NAMALWA (cell line): ENCODE results near the gene EIF2B1.
"Not testable (repeated sequence)": the region's sequence is repeated elsewhere in the genome, so short reads cannot be mapped to it uniquely, and the experiment has no call there.

Experiments used
- DNase-seq: peaks from one replicate; pipeline ENCODE4 v3.0.0-alpha.2; 2015; ENCODE audit warnings: low spot score

The EIF2B1 gene

GRCh38 chr12:123617580-123617979 is 15.9 kb downstream of the EIF2B1 start:
- DNase-seq: no peak

DNA sequence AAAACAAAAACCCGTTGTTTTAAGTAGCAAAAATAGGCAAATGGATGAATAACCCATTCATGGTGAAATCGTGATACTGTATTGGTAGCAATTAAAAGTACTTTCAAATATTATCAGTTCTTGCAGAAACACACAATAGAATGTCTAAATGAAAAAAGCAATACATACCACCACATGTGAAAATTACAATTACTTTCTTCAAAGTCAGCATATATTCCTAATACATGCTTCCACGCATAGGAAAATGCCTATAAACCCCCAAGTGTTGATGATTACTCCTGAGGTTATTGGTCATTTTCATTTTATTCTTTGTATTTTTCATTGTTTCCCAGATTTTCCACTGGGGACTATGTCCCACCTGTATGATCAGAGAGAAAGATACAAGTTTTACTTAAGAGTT is 16.3 kb downstream of the EIF2B1 start:
- no peak for DNase-seq

DNA sequence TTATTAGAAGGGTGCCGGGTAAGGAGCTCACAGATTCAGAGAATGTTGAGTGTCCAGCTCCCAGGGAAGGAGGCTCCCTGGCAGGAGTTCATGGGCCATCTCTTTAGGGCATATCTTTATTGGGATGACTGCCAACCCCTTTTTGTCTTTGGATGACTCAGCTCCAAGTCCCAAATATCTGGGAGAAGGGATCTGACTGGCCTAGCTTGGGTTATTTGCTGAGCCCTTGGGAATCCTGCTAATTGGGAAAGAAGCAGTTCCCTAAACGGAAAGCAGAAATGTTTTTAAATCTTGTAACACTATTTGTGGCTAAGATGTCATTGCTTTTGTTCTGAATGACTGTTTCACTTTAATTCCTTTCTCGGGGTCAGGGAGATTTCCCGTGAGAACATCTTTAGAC is 19.0 kb downstream of the EIF2B1 start:
- no peak for DNase-seq

- DNase-seq: no peak
Measured at GRCh38 chr12:123614110-123614509, 19.4 kb downstream of the EIF2B1 start.

- no peak for DNase-seq
Measured at GRCh38 chr12:123608182-123608581, 25.3 kb downstream of the EIF2B1 start.

DNA sequence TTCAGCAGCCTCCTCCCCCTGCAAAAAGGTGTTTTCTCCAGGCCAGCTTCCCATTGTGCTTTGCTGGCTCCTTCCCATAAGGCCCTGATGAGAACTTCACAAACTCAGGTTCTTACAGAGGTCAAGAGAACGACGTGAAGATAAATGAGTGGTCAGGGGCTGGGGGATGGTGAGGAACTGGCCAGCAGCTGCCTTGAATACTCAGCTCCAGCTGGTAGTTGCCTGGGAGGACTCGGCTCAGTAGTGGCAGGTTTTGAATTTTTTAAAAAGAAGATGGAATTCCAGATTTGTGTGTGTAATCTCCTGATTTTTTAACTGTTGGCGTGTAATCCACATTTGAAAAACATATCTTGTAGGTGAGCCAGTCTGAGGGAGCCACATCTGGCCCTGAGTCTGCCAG is 25.7 kb downstream of the EIF2B1 start:
- DNase-seq: no peak

DNA sequence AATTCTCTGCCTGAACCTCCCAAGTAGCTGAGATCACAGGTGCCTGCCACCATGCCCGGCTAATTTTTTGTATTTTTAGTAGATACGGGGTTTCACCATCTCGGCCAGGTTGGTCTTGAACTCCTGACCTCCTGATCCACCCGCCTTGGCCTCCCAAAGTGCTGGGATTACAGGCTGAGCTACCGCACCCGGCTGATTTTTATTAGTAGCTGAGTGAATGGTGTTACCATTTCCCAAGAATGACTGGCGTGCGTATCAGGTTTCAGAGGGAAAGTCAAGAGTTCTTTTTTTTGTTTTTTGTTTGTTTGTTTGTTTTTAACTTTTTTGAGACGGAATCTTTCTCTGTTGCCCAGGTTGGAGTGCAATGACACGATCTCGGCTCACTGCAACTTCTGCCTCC is 30.0 kb downstream of the EIF2B1 start:
- not testable (repeated sequence) for DNase-seq

GRCh38 chr12:123602651-123603195 is 30.8 kb downstream of the EIF2B1 start:
- peak; percentile 44 for DNase-seq

- peak; percentile 92 for DNase-seq
Measured at GRCh38 chr12:123601602-123602489, 31.6 kb downstream of the EIF2B1 start, which contains the start of gene DDX55. Gene DDX55, plus strand, starts transcription at chr12:123602099. Its CDS starts 50 bp downstream, at chr12:123602149.

DNA sequence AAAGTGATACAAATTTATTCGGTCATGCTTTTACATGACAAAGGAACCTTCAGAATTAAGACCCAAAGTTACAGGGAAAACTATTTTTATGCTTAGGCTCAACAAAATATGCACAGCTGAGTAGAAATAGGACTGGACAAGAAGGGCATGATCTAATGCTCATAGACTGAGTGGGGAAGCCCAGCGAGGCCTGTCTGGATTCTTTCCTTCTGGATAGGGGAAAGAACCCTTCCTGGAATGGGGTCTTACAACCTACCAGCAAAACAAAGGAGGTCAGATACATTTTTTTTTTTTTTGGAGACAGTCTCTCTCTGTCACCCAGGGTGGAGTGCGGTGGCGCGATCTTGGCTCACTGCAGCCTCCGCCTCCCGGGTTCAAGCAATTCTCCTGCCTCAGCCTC is 33.8 kb downstream of the EIF2B1 start:
- DNase-seq: no peak

- DNase-seq: no peak
Measured at GRCh38 chr12:123599310-123599709, 34.2 kb downstream of the EIF2B1 start.

- DNase-seq: no peak
Measured at GRCh38 chr12:123598522-123598921, 35.0 kb downstream of the EIF2B1 start.

DNA sequence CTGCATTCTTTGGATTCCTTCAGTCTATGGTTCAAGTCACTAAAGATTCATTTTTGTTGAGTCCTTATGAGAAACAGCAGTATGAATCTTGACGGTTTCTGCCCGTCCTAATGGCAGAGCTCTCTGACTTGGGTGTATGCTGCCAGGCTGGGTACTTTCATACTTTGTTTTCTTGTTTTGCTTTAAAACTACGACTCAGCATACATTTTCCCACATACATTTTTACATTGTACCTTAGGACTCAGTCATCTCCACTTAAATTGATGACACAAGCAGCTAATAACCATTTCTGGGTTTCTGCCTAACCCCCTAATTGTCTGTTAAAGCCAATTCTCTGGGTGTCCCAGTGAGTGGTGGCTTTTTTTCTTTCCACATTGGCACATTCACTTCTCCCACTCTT is 36.4 kb downstream of the EIF2B1 start:
- DNase-seq: no peak

DNA sequence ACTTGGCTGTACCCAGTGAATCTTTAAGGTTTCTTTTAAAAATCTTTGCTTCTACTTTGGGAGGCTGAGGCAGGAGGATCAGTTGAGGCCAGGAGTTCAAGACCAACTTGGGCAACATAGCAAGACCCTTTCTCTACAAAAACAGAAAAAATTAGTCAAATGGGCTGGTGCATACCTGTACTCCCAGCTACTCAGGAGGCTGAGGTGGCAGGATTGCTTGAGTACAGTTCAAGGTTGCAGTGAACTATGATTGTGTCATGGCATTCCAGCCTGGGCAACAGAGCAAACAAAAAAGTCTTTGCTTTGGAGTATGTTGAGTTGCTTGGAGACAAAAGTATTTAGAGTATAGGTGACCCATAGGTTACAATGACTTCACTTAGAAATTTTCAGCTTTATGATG is 37.8 kb downstream of the EIF2B1 start:
- no peak for DNase-seq

DNA sequence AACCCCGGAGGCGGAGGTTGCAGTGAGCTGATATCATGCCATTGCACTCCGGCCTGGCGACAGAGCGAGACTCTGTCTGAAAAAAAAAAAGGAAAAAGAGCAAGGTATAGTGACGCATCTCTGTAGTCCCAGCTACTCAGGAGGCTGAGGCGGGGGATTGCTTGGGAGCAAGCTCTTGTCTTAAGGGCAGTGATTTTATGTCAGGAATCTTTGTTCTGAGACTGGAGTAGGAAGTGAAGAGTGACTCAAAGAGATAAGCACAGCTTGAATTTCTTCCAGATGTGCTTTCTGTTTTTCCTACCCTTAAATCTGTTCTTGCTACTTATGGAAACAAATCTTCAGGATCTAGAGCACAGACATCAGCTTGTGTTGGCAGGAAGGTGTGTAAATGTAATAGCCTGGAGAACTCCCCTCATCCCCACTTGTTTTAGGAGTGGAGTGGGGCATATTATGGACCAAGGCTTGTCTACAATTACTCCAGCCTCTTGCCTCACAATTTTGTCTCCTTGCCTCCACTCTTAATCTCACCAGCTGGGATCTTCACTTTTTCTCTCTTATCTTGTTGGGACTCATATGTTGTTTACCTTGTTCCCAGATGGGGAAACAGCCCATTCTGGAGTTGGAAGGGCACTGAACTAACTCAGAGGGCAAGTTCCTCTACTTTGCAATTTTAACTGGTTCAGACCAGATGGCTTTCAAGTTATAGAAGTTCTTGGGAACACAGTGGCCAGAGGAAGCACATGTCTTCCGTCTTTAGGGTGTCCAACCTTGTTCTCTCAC is 41.6 kb downstream of the EIF2B1 start:
- no peak for DNase-seq

GRCh38 chr12:123580772-123581171 is 52.7 kb downstream of the EIF2B1 start:
- DNase-seq: no peak

- DNase-seq: not testable (repeated sequence)
Measured at GRCh38 chr12:123578829-123579228, 54.7 kb downstream of the EIF2B1 start.

DNA sequence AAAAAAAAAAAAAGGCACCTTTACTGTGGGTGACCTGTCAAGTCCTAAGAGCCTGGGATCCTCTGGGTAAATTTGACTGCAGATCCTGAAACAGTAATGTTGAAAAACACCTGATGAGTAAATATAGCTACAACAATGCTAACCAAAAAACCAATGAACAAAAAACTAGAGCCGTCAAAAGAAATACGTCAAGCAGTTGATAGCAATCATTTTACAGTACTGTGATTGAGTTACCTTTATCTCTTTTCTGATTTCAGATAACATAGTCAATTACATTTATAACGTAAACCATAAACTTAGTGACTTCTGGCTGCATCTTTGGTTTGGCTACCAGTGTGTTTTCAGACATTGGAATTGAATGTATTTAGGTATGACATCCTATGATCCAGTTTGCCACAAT is 55.2 kb downstream of the EIF2B1 start:
- DNase-seq: no peak

GRCh38 chr12:123576611-123577010 is 56.9 kb downstream of the EIF2B1 start:
- DNase-seq: no peak

- DNase-seq: no peak
Measured at GRCh38 chr12:123573870-123574269, 59.6 kb downstream of the EIF2B1 start.

- no peak for DNase-seq
Measured at GRCh38 chr12:123572391-123572790, 61.1 kb downstream of the EIF2B1 start.

DNA sequence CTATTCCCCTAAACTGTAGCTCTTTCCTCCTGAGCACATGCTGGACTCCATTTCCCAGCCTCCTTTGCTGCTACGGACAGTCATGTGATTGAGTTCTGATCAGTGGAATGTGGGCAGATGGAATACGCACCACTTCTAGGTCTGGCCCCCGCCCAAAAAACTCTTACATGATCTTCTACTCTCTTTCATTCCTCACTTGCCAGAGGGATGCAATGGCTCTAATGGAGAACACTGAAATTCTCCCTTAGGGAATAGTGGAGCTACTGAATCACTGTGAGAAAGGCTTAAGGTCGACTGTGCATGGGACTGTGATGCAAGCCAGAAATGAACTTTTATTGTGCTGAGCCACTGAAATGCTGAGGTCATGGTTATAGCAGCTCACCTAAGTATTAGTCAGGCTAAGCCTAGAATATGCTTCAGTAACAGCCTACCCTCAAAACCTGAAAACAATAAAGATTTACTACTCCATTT is 62.1 kb downstream of the EIF2B1 start:
- peak; percentile 21 for DNase-seq
